ENCODE results near the gene TBC1D19.
A peak's percentile ranks its signal among the peaks of the same experiment; 100 is the strongest.

Gene TBC1D19

DNA sequence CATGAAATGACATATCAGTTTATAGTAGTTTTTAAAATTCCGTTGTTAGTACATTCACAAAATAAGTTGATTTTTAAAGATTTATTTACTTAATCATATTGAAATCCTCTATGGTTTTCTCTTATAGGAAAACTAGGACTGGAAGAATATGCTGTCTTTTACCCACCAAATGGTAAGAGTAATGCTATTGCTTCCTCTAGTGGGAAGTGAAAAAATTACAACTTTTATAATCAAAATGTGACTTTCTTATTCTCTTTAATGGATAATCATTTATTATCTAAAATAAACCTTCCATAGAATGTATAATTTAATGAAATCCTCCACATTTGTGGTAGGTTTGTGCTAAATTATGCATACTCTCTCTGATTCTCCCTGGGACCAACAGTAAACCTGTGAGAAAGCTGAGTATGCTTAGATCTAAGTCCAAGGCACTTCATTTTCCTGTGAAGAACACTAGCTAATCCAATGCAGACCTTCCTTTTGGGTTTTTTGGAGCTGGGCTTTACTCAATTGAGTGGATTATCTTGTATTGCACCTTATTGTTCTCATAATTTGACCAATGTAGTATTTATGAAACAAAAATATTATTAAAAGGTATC lies 136.2 kb downstream of the TBC1D19 start:
- TF ChIP-seq, protein P1, sequence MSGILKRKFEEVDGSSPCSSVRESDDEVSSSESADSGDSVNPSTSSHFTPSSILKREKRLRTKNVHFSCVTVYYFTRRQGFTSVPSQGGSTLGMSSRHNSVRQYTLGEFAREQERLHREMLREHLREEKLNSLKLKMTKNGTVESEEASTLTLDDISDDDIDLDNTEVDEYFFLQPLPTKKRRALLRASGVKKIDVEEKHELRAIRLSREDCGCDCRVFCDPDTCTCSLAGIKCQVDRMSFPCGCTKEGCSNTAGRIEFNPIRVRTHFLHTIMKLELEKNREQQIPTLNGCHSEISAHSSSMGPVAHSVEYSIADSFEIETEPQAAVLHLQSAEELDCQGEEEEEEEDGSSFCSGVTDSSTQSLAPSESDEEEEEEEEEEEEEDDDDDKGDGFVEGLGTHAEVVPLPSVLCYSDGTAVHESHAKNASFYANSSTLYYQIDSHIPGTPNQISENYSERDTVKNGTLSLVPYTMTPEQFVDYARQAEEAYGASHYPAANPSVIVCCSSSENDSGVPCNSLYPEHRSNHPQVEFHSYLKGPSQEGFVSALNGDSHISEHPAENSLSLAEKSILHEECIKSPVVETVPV (CRISPR knock-in tag; IDR thresholded peaks at IDR 0.05): no peak
- TF ChIP-seq, protein P2, sequence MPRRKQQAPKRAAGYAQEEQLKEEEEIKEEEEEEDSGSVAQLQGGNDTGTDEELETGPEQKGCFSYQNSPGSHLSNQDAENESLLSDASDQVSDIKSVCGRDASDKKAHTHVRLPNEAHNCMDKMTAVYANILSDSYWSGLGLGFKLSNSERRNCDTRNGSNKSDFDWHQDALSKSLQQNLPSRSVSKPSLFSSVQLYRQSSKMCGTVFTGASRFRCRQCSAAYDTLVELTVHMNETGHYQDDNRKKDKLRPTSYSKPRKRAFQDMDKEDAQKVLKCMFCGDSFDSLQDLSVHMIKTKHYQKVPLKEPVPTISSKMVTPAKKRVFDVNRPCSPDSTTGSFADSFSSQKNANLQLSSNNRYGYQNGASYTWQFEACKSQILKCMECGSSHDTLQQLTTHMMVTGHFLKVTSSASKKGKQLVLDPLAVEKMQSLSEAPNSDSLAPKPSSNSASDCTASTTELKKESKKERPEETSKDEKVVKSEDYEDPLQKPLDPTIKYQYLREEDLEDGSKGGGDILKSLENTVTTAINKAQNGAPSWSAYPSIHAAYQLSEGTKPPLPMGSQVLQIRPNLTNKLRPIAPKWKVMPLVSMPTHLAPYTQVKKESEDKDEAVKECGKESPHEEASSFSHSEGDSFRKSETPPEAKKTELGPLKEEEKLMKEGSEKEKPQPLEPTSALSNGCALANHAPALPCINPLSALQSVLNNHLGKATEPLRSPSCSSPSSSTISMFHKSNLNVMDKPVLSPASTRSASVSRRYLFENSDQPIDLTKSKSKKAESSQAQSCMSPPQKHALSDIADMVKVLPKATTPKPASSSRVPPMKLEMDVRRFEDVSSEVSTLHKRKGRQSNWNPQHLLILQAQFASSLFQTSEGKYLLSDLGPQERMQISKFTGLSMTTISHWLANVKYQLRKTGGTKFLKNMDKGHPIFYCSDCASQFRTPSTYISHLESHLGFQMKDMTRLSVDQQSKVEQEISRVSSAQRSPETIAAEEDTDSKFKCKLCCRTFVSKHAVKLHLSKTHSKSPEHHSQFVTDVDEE (CRISPR knock-in tag; IDR thresholded peaks at IDR 0.05): no peak
- TF ChIP-seq SNAI2 (CRISPR knock-in tag; IDR thresholded peaks at IDR 0.05) (no peak), PPARA (CRISPR knock-in tag; IDR thresholded peaks at IDR 0.05; ENCODE audit: borderline replicate concordance) (no peak), ARNTL (CRISPR knock-in tag; IDR thresholded peaks at IDR 0.05; ENCODE audit: borderline replicate concordance, low read depth) (no peak), TCF4 (CRISPR knock-in tag; IDR thresholded peaks at IDR 0.05; ENCODE audit: borderline replicate concordance) (no peak), TOX (CRISPR knock-in tag; IDR thresholded peaks at IDR 0.05; ENCODE audit: borderline replicate concordance) (no peak), CSDC2 (CRISPR knock-in tag; IDR thresholded peaks at IDR 0.05) (no peak), OSR1 (CRISPR knock-in tag; IDR thresholded peaks at IDR 0.05) (no peak), ZNF70 (CRISPR knock-in tag; IDR thresholded peaks at IDR 0.05) (no peak), ISL1 (CRISPR knock-in tag; IDR thresholded peaks at IDR 0.05) (no peak), ZFP30 (CRISPR knock-in tag; IDR thresholded peaks at IDR 0.05) (no peak), BACH2 (CRISPR knock-in tag; IDR thresholded peaks at IDR 0.05; ENCODE audit: borderline replicate concordance) (no peak), ZNF8 (CRISPR knock-in tag; IDR thresholded peaks at IDR 0.05) (no peak), RARB (CRISPR knock-in tag; IDR thresholded peaks at IDR 0.05) (no peak), GLIS3 (CRISPR knock-in tag; IDR thresholded peaks at IDR 0.05) (no peak)
- TF ChIP-seq, protein P3, sequence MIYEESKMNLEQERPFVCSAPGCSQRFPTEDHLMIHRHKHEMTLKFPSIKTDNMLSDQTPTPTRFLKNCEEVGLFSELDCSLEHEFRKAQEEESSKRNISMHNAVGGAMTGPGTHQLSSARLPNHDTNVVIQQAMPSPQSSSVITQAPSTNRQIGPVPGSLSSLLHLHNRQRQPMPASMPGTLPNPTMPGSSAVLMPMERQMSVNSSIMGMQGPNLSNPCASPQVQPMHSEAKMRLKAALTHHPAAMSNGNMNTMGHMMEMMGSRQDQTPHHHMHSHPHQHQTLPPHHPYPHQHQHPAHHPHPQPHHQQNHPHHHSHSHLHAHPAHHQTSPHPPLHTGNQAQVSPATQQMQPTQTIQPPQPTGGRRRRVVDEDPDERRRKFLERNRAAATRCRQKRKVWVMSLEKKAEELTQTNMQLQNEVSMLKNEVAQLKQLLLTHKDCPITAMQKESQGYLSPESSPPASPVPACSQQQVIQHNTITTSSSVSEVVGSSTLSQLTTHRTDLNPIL (CRISPR knock-in tag; IDR thresholded peaks at IDR 0.05; ENCODE audit: low read depth): no peak
- TF ChIP-seq, protein P4, sequence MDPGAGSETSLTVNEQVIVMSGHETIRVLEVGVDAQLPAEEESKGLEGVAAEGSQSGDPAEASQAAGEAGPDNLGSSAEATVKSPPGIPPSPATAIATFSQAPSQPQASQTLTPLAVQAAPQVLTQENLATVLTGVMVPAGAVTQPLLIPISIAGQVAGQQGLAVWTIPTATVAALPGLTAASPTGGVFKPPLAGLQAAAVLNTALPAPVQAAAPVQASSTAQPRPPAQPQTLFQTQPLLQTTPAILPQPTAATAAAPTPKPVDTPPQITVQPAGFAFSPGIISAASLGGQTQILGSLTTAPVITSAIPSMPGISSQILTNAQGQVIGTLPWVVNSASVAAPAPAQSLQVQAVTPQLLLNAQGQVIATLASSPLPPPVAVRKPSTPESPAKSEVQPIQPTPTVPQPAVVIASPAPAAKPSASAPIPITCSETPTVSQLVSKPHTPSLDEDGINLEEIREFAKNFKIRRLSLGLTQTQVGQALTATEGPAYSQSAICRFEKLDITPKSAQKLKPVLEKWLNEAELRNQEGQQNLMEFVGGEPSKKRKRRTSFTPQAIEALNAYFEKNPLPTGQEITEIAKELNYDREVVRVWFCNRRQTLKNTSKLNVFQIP (CRISPR knock-in tag; IDR thresholded peaks at IDR 0.05; ENCODE audit: borderline replicate concordance, low read depth): no peak
- peak; percentile 56; the same call in 2 of the 3 replicates for ATAC-seq

DNA sequence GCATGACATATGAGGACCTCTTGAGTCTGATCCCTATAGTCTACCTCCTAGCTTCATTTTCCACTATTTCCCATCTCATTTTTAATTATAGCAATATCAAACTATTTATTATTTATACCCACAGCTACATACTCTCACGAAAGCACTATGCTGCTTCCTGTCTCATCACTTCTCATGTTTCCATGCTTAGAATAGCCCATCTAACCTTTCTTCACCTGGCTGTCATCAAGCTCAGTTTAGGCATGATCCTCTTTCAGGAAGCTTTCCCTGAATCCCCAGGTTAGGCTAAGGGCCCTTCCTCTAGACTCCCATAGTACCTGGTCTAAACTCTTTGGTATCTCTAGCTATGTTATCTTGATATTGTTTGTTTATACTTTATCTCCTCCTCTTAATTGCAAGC lies 137.8 kb downstream of the TBC1D19 start:
- no peak for ATAC-seq
- no peak for TF ChIP-seq CSDC2 (CRISPR knock-in tag; IDR thresholded peaks at IDR 0.05)
- TF ChIP-seq, protein P4 (CRISPR knock-in tag; IDR thresholded peaks at IDR 0.05; ENCODE audit: borderline replicate concordance, low read depth): no peak
- TF ChIP-seq TCF4 (CRISPR knock-in tag; IDR thresholded peaks at IDR 0.05; ENCODE audit: borderline replicate concordance): no peak
- TF ChIP-seq OSR1 (CRISPR knock-in tag; IDR thresholded peaks at IDR 0.05): no peak
- no peak for TF ChIP-seq TOX (CRISPR knock-in tag; IDR thresholded peaks at IDR 0.05; ENCODE audit: borderline replicate concordance)
- no peak for TF ChIP-seq ZC3H10 (CRISPR knock-in tag; IDR thresholded peaks at IDR 0.05)
- TF ChIP-seq, protein P3 (CRISPR knock-in tag; IDR thresholded peaks at IDR 0.05; ENCODE audit: low read depth): no peak
- no peak for TF ChIP-seq ZNF70 (CRISPR knock-in tag; IDR thresholded peaks at IDR 0.05)
- TF ChIP-seq ZFP30 (CRISPR knock-in tag; IDR thresholded peaks at IDR 0.05): no peak
- TF ChIP-seq, protein P1 (CRISPR knock-in tag; IDR thresholded peaks at IDR 0.05): no peak
- no peak for TF ChIP-seq GLIS3 (CRISPR knock-in tag; IDR thresholded peaks at IDR 0.05)
- TF ChIP-seq PPARA (CRISPR knock-in tag; IDR thresholded peaks at IDR 0.05; ENCODE audit: borderline replicate concordance): no peak
- TF ChIP-seq ZFP3 (CRISPR knock-in tag; IDR thresholded peaks at IDR 0.05): no peak
- TF ChIP-seq ARNTL (CRISPR knock-in tag; IDR thresholded peaks at IDR 0.05; ENCODE audit: borderline replicate concordance, low read depth): no peak
- TF ChIP-seq ISL1 (CRISPR knock-in tag; IDR thresholded peaks at IDR 0.05): no peak
- TF ChIP-seq ZNF565 (CRISPR knock-in tag; conservative IDR thresholded peaks at IDR 0.05; ENCODE audit: low read depth): no peak
